ENCODE data around the gene ASB15.
"Not testable (repeated sequence)": the region's sequence is repeated elsewhere in the genome, so short reads cannot be mapped to it uniquely, and the experiment has no call there.

The ASB15 gene

DNA sequence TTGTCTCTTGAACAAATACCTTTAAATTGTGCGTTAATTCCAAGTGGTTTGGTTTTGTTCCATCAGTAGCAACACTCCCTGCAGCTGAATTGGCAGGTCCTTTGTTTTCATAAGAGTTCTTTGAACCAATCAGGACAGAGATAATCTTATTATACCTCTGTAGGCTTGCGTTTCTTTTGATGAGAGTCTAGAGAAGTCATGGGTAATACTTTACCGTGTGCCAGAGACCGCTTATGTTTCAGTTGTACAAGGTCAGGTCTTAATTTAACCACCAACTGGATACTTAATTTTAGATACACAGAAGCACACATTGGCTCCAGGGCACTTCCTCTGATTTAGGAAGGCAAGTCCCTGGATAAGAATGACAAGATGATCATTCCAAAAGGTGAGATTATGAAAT is at the start of gene ASB15:
Gene ASB15, plus strand, starts transcription at position 292 of the 400 bp plus-strand sequence. CDS start 12,682 bp downstream, outside the sequence.
- no peak within 1 kb of the TSS for H3K4me3 ChIP-seq (ENCODE audit: low read depth, low read length)
- no peak for TF ChIP-seq ZNF248 (tag by site-specific recombination; IDR thresholded peaks at IDR 0.05)
- TF ChIP-seq ZNF354C (tag by site-specific recombination; IDR thresholded peaks at IDR 0.05; ENCODE audit: borderline replicate concordance, low read depth): no peak
- no peak for TF ChIP-seq ZNF544 (tag by site-specific recombination; IDR thresholded peaks at IDR 0.05)
- TF ChIP-seq, protein P1, sequence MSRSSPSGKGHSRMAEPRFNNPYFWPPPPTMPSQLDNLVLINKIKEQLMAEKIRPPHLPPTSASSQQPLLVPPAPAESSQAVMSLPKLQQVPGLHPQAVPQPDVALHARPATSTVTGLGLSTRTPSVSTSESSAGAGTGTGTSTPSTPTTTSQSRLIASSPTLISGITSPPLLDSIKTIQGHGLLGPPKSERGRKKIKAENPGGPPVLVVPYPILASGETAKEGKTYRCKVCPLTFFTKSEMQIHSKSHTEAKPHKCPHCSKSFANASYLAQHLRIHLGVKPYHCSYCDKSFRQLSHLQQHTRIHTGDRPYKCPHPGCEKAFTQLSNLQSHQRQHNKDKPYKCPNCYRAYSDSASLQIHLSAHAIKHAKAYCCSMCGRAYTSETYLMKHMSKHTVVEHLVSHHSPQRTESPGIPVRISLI (tag by site-specific recombination; IDR thresholded peaks at IDR 0.05): no peak
- no peak for TF ChIP-seq ZNF37A (tag by site-specific recombination; IDR thresholded peaks at IDR 0.05)
- no peak for TF ChIP-seq ZNF391 (tag by site-specific recombination; IDR thresholded peaks at IDR 0.05; ENCODE audit: borderline replicate concordance, low read depth)
- CTCF ChIA-PET: interaction anchor here (1.3 kb wide), 1 partner anchor 20 kb away, joined by 4 read pairs; no protein-coding TSS in a partner anchor
- POLR2A ChIA-PET: no interaction called here
- no peaks in the 10 kb centered on the region for H3K4me1 ChIP-seq (ENCODE audit: control insufficient read depth, insufficient read depth, low read length)
- no peak within 1 kb of the TSS for H3K27ac ChIP-seq (ENCODE audit: extremely low read depth, low read depth, low read length)
- no peaks in the 10 kb centered on the region for H3K36me3 ChIP-seq (ENCODE audit: control insufficient read depth in 2 of 2, insufficient read depth in 1 of 2, low read length in 2 of 2)
- H3K9me3 ChIP-seq (ENCODE audit: control insufficient read depth, insufficient read depth, low read depth, low read length): no peaks in the 10 kb centered on the region

DNA sequence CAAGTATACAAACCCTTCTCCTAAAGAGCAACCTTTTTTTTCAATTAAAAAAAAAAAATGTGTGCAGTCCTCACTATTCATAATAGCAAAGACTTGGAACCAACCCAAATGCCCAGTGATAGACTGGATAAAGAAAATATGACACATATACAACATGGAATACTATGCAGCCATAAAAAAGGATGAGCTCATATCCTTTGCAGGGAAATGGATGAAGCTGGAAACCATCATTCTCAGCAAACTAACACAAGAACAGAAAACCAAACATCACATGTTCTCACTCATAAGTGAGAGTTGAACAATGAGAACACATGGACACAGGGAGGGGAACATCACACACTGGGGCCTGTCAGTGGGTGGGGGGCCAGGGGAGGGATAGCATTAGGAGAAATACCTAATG is 49.5 kb upstream of the ASB15 start:
- H3K4me3 ChIP-seq (ENCODE audit: low read depth, low read length); H3K27ac ChIP-seq (ENCODE audit: extremely low read depth, low read depth, low read length); H3K9me3 ChIP-seq (ENCODE audit: control insufficient read depth, insufficient read depth, low read depth, low read length); H3K4me1 ChIP-seq (ENCODE audit: control insufficient read depth, insufficient read depth, low read length): not testable (repeated sequence)
- ChIA-PET CTCF (interaction anchor here (0.7 kb wide), 1 partner anchor 142 kb away, joined by 3 read pairs; no protein-coding TSS in a partner anchor), POLR2A (interaction anchor here (0.6 kb wide), 1 partner anchor 11 kb away, joined by 4 read pairs; no protein-coding TSS in a partner anchor)
- peak; percentile 98 for TF ChIP-seq ZNF146 (tag by site-specific recombination; IDR thresholded peaks at IDR 0.05)
- TF ChIP-seq, protein P2, sequence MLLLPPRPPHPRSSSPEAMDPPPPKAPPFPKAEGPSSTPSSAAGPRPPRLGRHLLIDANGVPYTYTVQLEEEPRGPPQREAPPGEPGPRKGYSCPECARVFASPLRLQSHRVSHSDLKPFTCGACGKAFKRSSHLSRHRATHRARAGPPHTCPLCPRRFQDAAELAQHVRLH (tag by site-specific recombination; IDR thresholded peaks at IDR 0.05): peak; percentile 79
- peaks cover 11 to 51% of the 10 kb centered on the region in 2 experiments for H3K36me3 ChIP-seq (ENCODE audit: control insufficient read depth in 2 of 2, insufficient read depth in 1 of 2, low read length in 2 of 2)

DNA sequence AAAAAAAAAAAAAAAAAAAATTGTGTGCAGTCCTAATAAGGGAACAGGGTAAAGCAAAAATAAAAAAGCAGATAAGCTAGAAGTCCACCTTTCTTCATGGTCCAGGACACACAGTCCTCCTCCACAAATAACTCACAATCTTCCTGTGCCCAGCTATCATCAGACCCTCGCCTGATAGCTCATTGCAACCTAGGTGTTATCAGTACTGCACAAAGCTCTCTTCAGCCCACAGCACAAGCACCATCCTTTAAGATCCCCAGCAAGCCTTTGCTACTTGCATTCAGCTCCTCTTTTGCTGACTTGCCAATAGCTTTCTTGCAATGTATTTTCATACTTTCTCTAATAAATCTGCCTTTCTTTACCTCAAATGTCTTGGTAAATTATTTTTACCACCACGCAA is 49.0 kb upstream of the ASB15 start:
- no peak for TF ChIP-seq ZNF114 (tag by site-specific recombination; IDR thresholded peaks at IDR 0.05)
- no peak for TF ChIP-seq ZNF391 (tag by site-specific recombination; IDR thresholded peaks at IDR 0.05; ENCODE audit: borderline replicate concordance, low read depth)
- TF ChIP-seq ZNF658 (tag by site-specific recombination; IDR thresholded peaks at IDR 0.05): no peak
- TF ChIP-seq ZNF274 (IDR thresholded peaks at IDR 0.05; ENCODE audit: low read length): no peak
- no peak for TF ChIP-seq ZNF274 (tag by site-specific recombination; IDR thresholded peaks at IDR 0.05; ENCODE audit: borderline replicate concordance)
- TF ChIP-seq ZNF2 (tag by site-specific recombination; IDR thresholded peaks at IDR 0.05): no peak
- no peak for TF ChIP-seq ZNF701 (tag by site-specific recombination; IDR thresholded peaks at IDR 0.05)
- ChIA-PET POLR2A (interaction anchor here (0.6 kb wide), 1 partner anchor 12 kb away, joined by 4 read pairs; no protein-coding TSS in a partner anchor), CTCF (interaction anchor here (0.7 kb wide), 1 partner anchor 143 kb away, joined by 3 read pairs; no protein-coding TSS in a partner anchor)
- H3K36me3 ChIP-seq (ENCODE audit: control insufficient read depth in 2 of 2, insufficient read depth in 1 of 2, low read length in 2 of 2): peaks cover 11 to 48% of the 10 kb centered on the region in 2 experiments
- no peaks in the 10 kb centered on the region for H3K4me1 ChIP-seq (ENCODE audit: control insufficient read depth, insufficient read depth, low read length)
- no peak overlapping the region for H3K27ac ChIP-seq (ENCODE audit: extremely low read depth, low read depth, low read length)
- no peak overlapping the region for H3K4me3 ChIP-seq (ENCODE audit: low read depth, low read length)
- no peaks in the 10 kb centered on the region for H3K9me3 ChIP-seq (ENCODE audit: control insufficient read depth, insufficient read depth, low read depth, low read length)

DNA sequence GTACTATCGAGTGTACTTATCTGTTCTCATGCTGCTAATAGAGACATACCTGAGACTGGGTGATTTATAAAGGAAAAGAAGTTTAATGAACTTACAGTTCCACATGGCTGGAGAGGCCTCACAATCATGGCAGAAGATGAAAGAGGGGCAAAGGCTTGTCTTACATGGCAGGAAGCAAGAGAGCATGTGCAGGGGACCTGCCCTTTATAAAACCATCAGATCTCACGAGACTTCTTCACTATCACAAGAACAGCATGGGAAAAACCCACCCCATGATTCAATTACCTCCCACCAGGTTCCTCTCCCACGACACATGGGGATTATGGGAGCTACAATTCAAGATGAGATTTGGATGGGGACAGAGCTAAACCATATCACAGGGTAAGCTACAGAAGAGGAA is 48.5 kb upstream of the ASB15 start:
- POLR2A ChIA-PET: no interaction called here
- H3K9me3 ChIP-seq (ENCODE audit: control insufficient read depth, insufficient read depth, low read depth, low read length): no peaks in the 10 kb centered on the region
- no peaks in the 10 kb centered on the region for H3K4me1 ChIP-seq (ENCODE audit: control insufficient read depth, insufficient read depth, low read length)
- H3K4me3 ChIP-seq (ENCODE audit: low read depth, low read length): no peak overlapping the region
- CTCF ChIA-PET: no interaction called here
- peaks cover 11 to 43% of the 10 kb centered on the region in 2 experiments for H3K36me3 ChIP-seq (ENCODE audit: control insufficient read depth in 2 of 2, insufficient read depth in 1 of 2, low read length in 2 of 2)
- no peak overlapping the region for H3K27ac ChIP-seq (ENCODE audit: extremely low read depth, low read depth, low read length)
- TF ChIP-seq ZNF274 (IDR thresholded peaks at IDR 0.05; ENCODE audit: low read length) (no peak), ZNF274 (tag by site-specific recombination; IDR thresholded peaks at IDR 0.05; ENCODE audit: borderline replicate concordance) (no peak), ZNF501 (tag by site-specific recombination; IDR thresholded peaks at IDR 0.05) (no peak), GLI2 (tag by site-specific recombination; IDR thresholded peaks at IDR 0.05; ENCODE audit: borderline replicate concordance, low read depth) (no peak), ZNF561 (tag by site-specific recombination; IDR thresholded peaks at IDR 0.05; ENCODE audit: borderline replicate concordance) (no peak), ZNF660 (tag by site-specific recombination; IDR thresholded peaks at IDR 0.05) (no peak), ZNF530 (tag by site-specific recombination; IDR thresholded peaks at IDR 0.05; ENCODE audit: low read depth) (no peak), ZNF302 (tag by site-specific recombination; IDR thresholded peaks at IDR 0.05; ENCODE audit: low read depth) (no peak), ZNF521 (tag by site-specific recombination; IDR thresholded peaks at IDR 0.05) (no peak), KLF1 (tag by site-specific recombination; IDR thresholded peaks at IDR 0.05) (no peak), ZNF514 (tag by site-specific recombination; IDR thresholded peaks at IDR 0.05) (no peak), ZFHX2 (tag by site-specific recombination; conservative IDR thresholded peaks at IDR 0.05) (no peak), ZNF266 (tag by site-specific recombination; IDR thresholded peaks at IDR 0.05; ENCODE audit: low read depth) (no peak), ZNF23 (tag by site-specific recombination; IDR thresholded peaks at IDR 0.05; ENCODE audit: borderline replicate concordance) (no peak)
- TF ChIP-seq, protein P3, sequence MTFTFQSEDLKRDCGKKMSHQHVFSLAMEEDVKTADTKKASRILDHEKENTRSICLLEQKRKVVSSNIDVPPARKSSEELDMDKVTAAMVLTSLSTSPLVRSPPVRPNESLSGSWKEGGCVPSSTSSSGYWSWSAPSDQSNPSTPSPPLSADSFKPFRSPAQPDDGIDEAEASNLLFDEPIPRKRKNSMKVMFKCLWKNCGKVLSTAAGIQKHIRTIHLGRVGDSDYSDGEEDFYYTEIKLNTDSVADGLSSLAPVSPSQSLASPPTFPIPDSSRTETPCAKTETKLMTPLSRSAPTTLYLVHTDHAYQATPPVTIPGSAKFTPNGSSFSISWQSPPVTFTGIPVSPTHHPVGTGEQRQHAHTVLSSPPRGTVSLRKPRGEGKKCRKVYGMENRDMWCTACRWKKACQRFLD (tag by site-specific recombination; IDR thresholded peaks at IDR 0.05): no peak

All from HEK293 (cell line).